H9 (cell line): ENCODE data around the gene TFF2. TPM values are rescaled to one million over a fixed set of nuclear protein-coding genes. Genes with fewer than 3 reads are reported as not detected.

ENCODE experiments used
- DNase-seq: peaks from one replicate; pipeline ENCODE4 v3.0.0-alpha.2; 2017
- H2AFZ ChIP-seq: one replicate; pipeline ENCODE4 v1.6.1; 2013; ENCODE audit warnings: mild to moderate bottlenecking, low read length, control low read depth, moderate library complexity
- H2AK5ac ChIP-seq: 2 replicates; pipeline ENCODE4 v1.6.1; 2013; ENCODE audit warnings: low read length, control low read depth, mixed read lengths; ENCODE audit not compliant: insufficient read length
- H2BK120ac ChIP-seq: one replicate; pipeline ENCODE4 v1.6.1; 2013; ENCODE audit warnings: low read depth, mild to moderate bottlenecking, low read length, control low read depth, inconsistent platforms; ENCODE audit not compliant: poor library complexity, severe bottlenecking
- H2BK12ac ChIP-seq: 2 replicates; pipeline ENCODE4 v1.6.1; 2013; ENCODE audit warnings: low read length, control low read depth, mixed read lengths, low read depth; ENCODE audit not compliant: insufficient read length
- H2BK15ac ChIP-seq: 2 replicates; pipeline ENCODE4 v1.6.1; 2013; ENCODE audit warnings: low read depth, low read length, control low read depth
- H2BK20ac ChIP-seq: one replicate; pipeline ENCODE4 v1.6.1; 2013; ENCODE audit warnings: low read depth, mild to moderate bottlenecking, low read length, control low read depth, inconsistent platforms; ENCODE audit not compliant: poor library complexity, severe bottlenecking
- H2BK5ac ChIP-seq: 2 replicates; pipeline ENCODE4 v1.6.1; 2013; ENCODE audit warnings: low read length, control low read depth, mixed read lengths; ENCODE audit not compliant: insufficient read length
- H3K14ac ChIP-seq: 2 replicates; pipeline ENCODE4 v1.6.1; 2013; ENCODE audit warnings: low read length, control low read depth; ENCODE audit not compliant: insufficient read depth
- H3K18ac ChIP-seq: 2 replicates; pipeline ENCODE4 v1.6.1; 2013; ENCODE audit warnings: low read depth, mild to moderate bottlenecking, mixed read lengths, low read length, control low read depth; ENCODE audit not compliant: insufficient read length
- H3K23ac ChIP-seq: 2 replicates; pipeline ENCODE4 v1.6.1; 2013; ENCODE audit warnings: low read length, control low read depth, mixed read lengths, low read depth; ENCODE audit not compliant: insufficient read length
- H3K23me2 ChIP-seq: 2 replicates; pipeline ENCODE4 v1.6.1; 2013; ENCODE audit warnings: low read depth, mild to moderate bottlenecking, mixed read lengths, low read length, control low read depth; ENCODE audit not compliant: insufficient read length, poor library complexity, severe bottlenecking
- H3K27ac ChIP-seq: 2 replicates; pipeline ENCODE4 v1.5.1; 2013; ENCODE audit warnings: low read length, control low read depth, mixed read lengths, low read depth; ENCODE audit not compliant: insufficient read length
- H3K27me3 ChIP-seq: 2 replicates; pipeline ENCODE4 v1.6.1; 2013; ENCODE audit warnings: low read length, control low read depth, inconsistent platforms; ENCODE audit not compliant: insufficient read depth
- H3K4ac ChIP-seq: 2 replicates; pipeline ENCODE4 v1.6.1; 2013; ENCODE audit warnings: low read depth, mild to moderate bottlenecking, control low read depth, inconsistent platforms, low read length, moderate library complexity
- H3K4me1 ChIP-seq: 2 replicates; pipeline ENCODE4 v1.6.1; 2013; ENCODE audit warnings: low read length, control low read depth, inconsistent platforms; ENCODE audit not compliant: insufficient read depth
- H3K4me2 ChIP-seq: 2 replicates; pipeline ENCODE4 v1.6.1; 2013; ENCODE audit warnings: low read length, control low read depth, mixed read lengths; ENCODE audit not compliant: insufficient read length, insufficient read depth
- H3K56ac ChIP-seq: 2 replicates; pipeline ENCODE4 v1.6.1; 2013; ENCODE audit warnings: low read depth, mild to moderate bottlenecking, mixed read lengths, low read length, control low read depth; ENCODE audit not compliant: insufficient read length
- H3K79me1 ChIP-seq: 2 replicates; pipeline ENCODE4 v1.6.1; 2013; ENCODE audit warnings: low read depth, mild to moderate bottlenecking, moderate library complexity, low read length, control low read depth, inconsistent platforms; ENCODE audit not compliant: insufficient read depth, poor library complexity, severe bottlenecking
- H3K79me2 ChIP-seq: 2 replicates; pipeline ENCODE4 v1.6.1; 2013; ENCODE audit warnings: low read length, control low read depth, inconsistent platforms; ENCODE audit not compliant: insufficient read depth
- H3K9ac ChIP-seq: 2 replicates; pipeline ENCODE4 v1.6.1; 2013; ENCODE audit warnings: low read length, control low read depth, mixed read lengths; ENCODE audit not compliant: insufficient read length; ENCODE audit errors: extremely low read depth
- H3K9me3 ChIP-seq: one replicate; pipeline ENCODE4 v1.6.1; 2013; ENCODE audit warnings: low read depth, low read length, inconsistent platforms; ENCODE audit not compliant: control insufficient read depth
- H3T11ph ChIP-seq: one replicate; pipeline ENCODE4 v1.6.1; 2013; ENCODE audit warnings: mild to moderate bottlenecking, low read length, control low read depth, inconsistent platforms
- H4K20me1 ChIP-seq: one replicate; pipeline ENCODE4 v1.6.1; 2013; ENCODE audit not compliant: control insufficient read depth, insufficient read length, insufficient read depth
- H4K5ac ChIP-seq: 2 replicates; pipeline ENCODE4 v1.6.1; 2013; ENCODE audit warnings: low read depth, mild to moderate bottlenecking, mixed read lengths, low read length, control low read depth; ENCODE audit not compliant: insufficient read length
- H4K8ac ChIP-seq: replicated peaks from 2 replicates; pipeline ENCODE4 v1.6.1; 2013; ENCODE audit warnings: low read length, control low read depth, mixed read lengths, low read depth; ENCODE audit not compliant: insufficient read length
- H4K91ac ChIP-seq: 2 replicates; pipeline ENCODE4 v1.6.1; 2013; ENCODE audit warnings: low read depth, mild to moderate bottlenecking, moderate library complexity, mixed read lengths, low read length, control low read depth; ENCODE audit not compliant: insufficient read length
- H3K27ac Mint-ChIP-seq, 3 experiments: 2 replicates in 2 of 3; 3 replicates in 1 of 3; pipeline ENCODE4 v1.8.0; 2020 to 2021; ENCODE audit warnings: mixed read lengths in 3 of 3, mild to moderate bottlenecking in 1 of 3, moderate library complexity in 1 of 3
- H3K27me3 Mint-ChIP-seq: 2 replicates; pipeline ENCODE4 v1.8.0; 2021; ENCODE audit warnings: low read depth, mild to moderate bottlenecking, moderate library complexity, mixed read lengths
- H3K36me3 Mint-ChIP-seq, 3 experiments: 2 replicates in 2 of 3; 3 replicates in 1 of 3; pipeline ENCODE4 v1.8.0; 2020 to 2021; ENCODE audit warnings: low read depth in 3 of 3, mixed read lengths in 3 of 3; ENCODE audit not compliant: insufficient read depth in 1 of 3
- H3K4me1 Mint-ChIP-seq, 2 experiments: 2 replicates each; pipeline ENCODE4 v1.8.0; 2020; ENCODE audit warnings: mixed read lengths in 2 of 2
- H3K4me3 Mint-ChIP-seq, 2 experiments: 2 replicates in 1 of 2; 3 replicates in 1 of 2; pipeline ENCODE4 v1.8.0; 2020 to 2021; ENCODE audit warnings: mild to moderate bottlenecking in 2 of 2, mixed read lengths in 2 of 2, moderate library complexity in 1 of 2
- H3K9me3 Mint-ChIP-seq, 2 experiments: 2 replicates in 1 of 2; 3 replicates in 1 of 2; pipeline ENCODE4 v1.8.0; 2020; ENCODE audit warnings: mild to moderate bottlenecking in 2 of 2, mixed read lengths in 2 of 2, moderate library complexity in 1 of 2
- WGBS: extraction: QIAGEN DNeasy Blood & Tissue Kit; methylation state at CpG from one replicate; pipeline ENCODE4 v1.1.7; 2013; ENCODE audit warnings: missing lambda C conversion rate, low lambda C conversion rate, mixed read lengths; ENCODE audit not compliant: insufficient read length; ENCODE audit errors: extremely low coverage; 5-methylcytosine and 5-hydroxymethylcytosine counted together
- total RNA-seq: library from RNA; stranded (reverse); gene quantifications from 2 replicates; pipeline ENCODE4 v1.2.1, GENCODE V29; 2021
- TF ChIP-seq, protein P1 (sequence below): fragments of 200-600 bp; sonication (generic); conservative IDR thresholded peaks from 3 replicates; pipeline ENCODE4 v1.8.0; 2021; ENCODE audit warnings: antibody characterized with exemption, mild to moderate bottlenecking

TFF2 gene
- total RNA-seq, 1 experiment from 2014 or later: not detected

DNA sequence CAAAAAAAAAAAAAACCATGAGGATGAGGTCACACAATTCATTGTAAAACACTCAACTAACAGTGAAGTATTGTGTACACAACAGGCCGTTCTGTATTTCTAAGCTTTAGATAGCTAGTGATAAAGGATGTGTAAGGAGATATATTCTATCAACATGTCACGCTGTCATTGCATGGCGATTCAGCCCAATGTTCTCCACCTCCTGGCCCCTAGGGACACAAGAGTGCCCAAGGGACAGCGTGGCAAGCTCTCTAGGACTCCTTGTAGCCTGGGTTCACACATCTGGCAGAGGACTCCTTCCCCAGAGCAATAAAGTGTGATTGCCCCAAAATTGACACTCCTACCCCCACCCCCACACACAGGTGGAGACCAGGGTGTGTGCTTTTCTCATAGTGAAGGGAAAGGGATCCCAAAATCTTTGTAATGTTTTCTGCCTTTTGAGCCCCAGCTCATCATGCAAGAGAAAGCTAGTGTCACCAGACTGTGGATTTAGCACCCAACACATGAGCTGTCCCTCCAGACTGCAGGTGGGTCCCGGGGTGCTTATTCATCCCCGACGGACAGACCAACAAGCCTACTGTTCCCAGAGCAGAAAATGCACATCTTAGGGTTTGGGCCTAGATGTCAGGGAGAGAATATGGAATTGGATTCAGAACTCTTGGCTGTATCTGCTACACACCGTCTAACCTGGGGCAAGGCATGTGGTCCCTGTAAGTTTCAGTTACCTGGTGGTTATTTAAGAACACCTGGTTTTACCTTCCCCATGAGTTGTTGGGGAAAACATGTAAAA is 33.6 kb upstream of the TFF2 start:
- Histone ChIP-seq H4K5ac (no peak overlapping the region), H2AK5ac (no peak overlapping the region), H3K27ac (no peak overlapping the region), H3K9me3 (no peaks in the 10 kb centered on the region), H2AFZ (no peak overlapping the region), H2BK5ac (no peak overlapping the region), H4K8ac (no peak overlapping the region), H3T11ph (no peak overlapping the region), H3K79me2 (no peaks in the 10 kb centered on the region), H4K20me1 (peaks cover 2% of the 10 kb centered on the region), H3K27me3 (no peaks in the 10 kb centered on the region), H2BK12ac (no peak overlapping the region), H3K4me2 (no peak overlapping the region), H3K4me1 (peaks cover 6% of the 10 kb centered on the region; the same call in 1 of the 2 replicates), H3K18ac (no peak overlapping the region), H3K23ac (no peak overlapping the region), H3K79me1 (no peaks in the 10 kb centered on the region), H2BK120ac (no peak overlapping the region), H2BK15ac (no peak overlapping the region), H4K91ac (no peak overlapping the region), H3K23me2 (no peaks in the 10 kb centered on the region), H3K14ac (no peak overlapping the region), H3K56ac (no peak overlapping the region), H2BK20ac (no peak overlapping the region), H3K9ac (no peak overlapping the region), H3K4ac (no peak overlapping the region)
- Mint-ChIP-seq H3K36me3 (peaks cover 0 to 11% (median 0%) of the 10 kb centered on the region in 3 experiments; a peak in 3 of 7 replicates), H3K27ac (no peak overlapping the region), H3K4me1 (peaks cover 30 to 31% of the 10 kb centered on the region in 2 experiments), H3K9me3 (peaks cover 6 to 18% of the 10 kb centered on the region in 2 experiments), H3K27me3 (peaks cover 13% of the 10 kb centered on the region), H3K4me3 (no peak overlapping the region)
- no CpG with 5 or more reads among the region's 8 CpGs for WGBS
- DNase-seq: no peak
- TF ChIP-seq, protein P1, sequence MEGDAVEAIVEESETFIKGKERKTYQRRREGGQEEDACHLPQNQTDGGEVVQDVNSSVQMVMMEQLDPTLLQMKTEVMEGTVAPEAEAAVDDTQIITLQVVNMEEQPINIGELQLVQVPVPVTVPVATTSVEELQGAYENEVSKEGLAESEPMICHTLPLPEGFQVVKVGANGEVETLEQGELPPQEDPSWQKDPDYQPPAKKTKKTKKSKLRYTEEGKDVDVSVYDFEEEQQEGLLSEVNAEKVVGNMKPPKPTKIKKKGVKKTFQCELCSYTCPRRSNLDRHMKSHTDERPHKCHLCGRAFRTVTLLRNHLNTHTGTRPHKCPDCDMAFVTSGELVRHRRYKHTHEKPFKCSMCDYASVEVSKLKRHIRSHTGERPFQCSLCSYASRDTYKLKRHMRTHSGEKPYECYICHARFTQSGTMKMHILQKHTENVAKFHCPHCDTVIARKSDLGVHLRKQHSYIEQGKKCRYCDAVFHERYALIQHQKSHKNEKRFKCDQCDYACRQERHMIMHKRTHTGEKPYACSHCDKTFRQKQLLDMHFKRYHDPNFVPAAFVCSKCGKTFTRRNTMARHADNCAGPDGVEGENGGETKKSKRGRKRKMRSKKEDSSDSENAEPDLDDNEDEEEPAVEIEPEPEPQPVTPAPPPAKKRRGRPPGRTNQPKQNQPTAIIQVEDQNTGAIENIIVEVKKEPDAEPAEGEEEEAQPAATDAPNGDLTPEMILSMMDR: no peak
